IMR-90 (cell line): ENCODE measurements around the gene DIAPH1. TPM values are rescaled to one million over a fixed set of nuclear protein-coding genes. Genes with fewer than 3 reads are reported as not detected.

ENCODE experiments used
- ATAC-seq: fragments of 200-7000 bp; cut with Tn5 transposase; 2 replicates; pipeline ENCODE4 v1.9.1; 2020; ENCODE audit warnings: low read depth, mild to moderate bottlenecking, moderate library complexity
- BruUV-seq: library from RNA; stranded (reverse); fragments of 400-500 nt; replicated peaks from 2 replicates; lab custom pipeline; 2021; lab: Mats Ljungman, UMichigan
- CTCF ChIA-PET: fragments of 300-600 bp; formaldehyde crosslinking; extraction: SDS; loops from one replicate; lab custom pipeline; 2021; ENCODE audit warnings: antibody characterized with exemption; lab: Yijun Ruan, JAX
- POLR2A ChIA-PET: fragments of 300-600 bp; sonication (Branson Sonifier 250); formaldehyde crosslinking; loops from one replicate; lab custom pipeline; 2022; ENCODE audit warnings: antibody characterized with exemption; ENCODE audit not compliant: unreplicated experiment; lab: Charles Lee
- DNase-seq: peaks from one replicate; pipeline ENCODE4 v3.0.0; 2013
- H2AFZ ChIP-seq: replicated peaks from 2 replicates; pipeline ENCODE3; 2013; ENCODE audit warnings: low read length, mild to moderate bottlenecking; ENCODE audit not compliant: poor library complexity
- H2AK5ac ChIP-seq: 2 replicates; pipeline ENCODE4 v1.6.1; 2013; ENCODE audit warnings: low read depth, low read length, inconsistent platforms
- H2AK9ac ChIP-seq: replicated peaks from 2 replicates; pipeline ENCODE3; 2013; ENCODE audit warnings: mild to moderate bottlenecking, low read depth, low read length, moderate library complexity; ENCODE audit not compliant: poor library complexity
- H2BK120ac ChIP-seq: 2 replicates; pipeline ENCODE4 v1.6.1; 2013; ENCODE audit warnings: low read depth, low read length, inconsistent platforms
- H2BK15ac ChIP-seq: 3 replicates; pipeline ENCODE4 v1.6.1; 2013; ENCODE audit warnings: low read depth, low read length, inconsistent platforms
- H2BK20ac ChIP-seq: 2 replicates; pipeline ENCODE4 v1.6.1; 2013; ENCODE audit warnings: low read depth, mild to moderate bottlenecking, inconsistent platforms, low read length, moderate library complexity
- H2BK5ac ChIP-seq: 2 replicates; pipeline ENCODE4 v1.6.1; 2013; ENCODE audit warnings: mild to moderate bottlenecking, low read depth, low read length, inconsistent platforms; ENCODE audit not compliant: poor library complexity, severe bottlenecking
- H3K14ac ChIP-seq: replicated peaks from 2 replicates; pipeline ENCODE4 v1.6.1; 2013; ENCODE audit warnings: low read depth, low read length, inconsistent platforms
- H3K18ac ChIP-seq: 2 replicates; pipeline ENCODE4 v1.6.1; 2013; ENCODE audit warnings: low read depth, low read length, control low read depth
- H3K23ac ChIP-seq: 2 replicates; pipeline ENCODE4 v1.6.1; 2013; ENCODE audit warnings: low read depth, low read length, inconsistent platforms
- H3K27ac ChIP-seq: 2 replicates; pipeline ENCODE4 v1.5.1; 2013; ENCODE audit warnings: mild to moderate bottlenecking, control low read depth, low read length; ENCODE audit not compliant: insufficient read depth
- H3K27me3 ChIP-seq: 2 replicates; pipeline ENCODE4 v1.6.1; 2013; ENCODE audit warnings: low read length; ENCODE audit not compliant: control insufficient read depth, insufficient read depth
- H3K36me3 ChIP-seq: 2 replicates; pipeline ENCODE4 v1.6.1; 2013; ENCODE audit warnings: low read length, mixed read lengths; ENCODE audit not compliant: control insufficient read depth, insufficient read depth
- H3K4ac ChIP-seq: 2 replicates; pipeline ENCODE4 v1.6.1; 2013; ENCODE audit warnings: low read depth, low read length, inconsistent platforms
- H3K4me1 ChIP-seq: 2 replicates; pipeline ENCODE4 v1.6.1; 2013; ENCODE audit warnings: low read length, mixed read lengths; ENCODE audit not compliant: control insufficient read depth, insufficient read depth
- H3K4me2 ChIP-seq: 2 replicates; pipeline ENCODE4 v1.6.1; 2013; ENCODE audit warnings: low read depth, mild to moderate bottlenecking, control low read depth, low read length, moderate library complexity
- H3K4me3 ChIP-seq: 2 replicates; pipeline ENCODE4 v1.5.1; 2013; ENCODE audit warnings: low read depth, mild to moderate bottlenecking, control low read depth, low read length, moderate library complexity; ENCODE audit not compliant: insufficient read depth
- H3K56ac ChIP-seq: 2 replicates; pipeline ENCODE4 v1.6.1; 2013; ENCODE audit warnings: low read length, inconsistent platforms; ENCODE audit not compliant: insufficient read depth; ENCODE audit errors: extremely low read depth
- H3K79me1 ChIP-seq, 2 experiments: 2 replicates each; pipeline ENCODE4 v1.6.1; 2013; ENCODE audit warnings: low read length in 2 of 2, inconsistent platforms in 1 of 2, low read depth in 1 of 2
- H3K9ac ChIP-seq: 2 replicates; pipeline ENCODE4 v1.6.1; 2013; ENCODE audit warnings: low read depth, low read length, control low read depth
- H3K9me1 ChIP-seq: 2 replicates; pipeline ENCODE4 v1.6.1; 2013; ENCODE audit warnings: low read length, inconsistent platforms; ENCODE audit not compliant: insufficient read depth
- H3K9me3 ChIP-seq: 2 replicates; pipeline ENCODE4 v1.6.1; 2013; ENCODE audit warnings: low read length; ENCODE audit not compliant: control insufficient read depth, insufficient read depth
- H4K20me1 ChIP-seq: 2 replicates; pipeline ENCODE4 v1.6.1; 2013; ENCODE audit warnings: low read length, inconsistent platforms; ENCODE audit not compliant: insufficient read depth
- H4K5ac ChIP-seq: 2 replicates; pipeline ENCODE4 v1.6.1; 2013; ENCODE audit warnings: mild to moderate bottlenecking, low read depth, low read length, control low read depth
- H4K8ac ChIP-seq, 2 experiments: 2 replicates each; pipeline ENCODE4 v1.6.1; 2013; ENCODE audit warnings: low read depth in 2 of 2, low read length in 2 of 2, control low read depth in 1 of 2, inconsistent platforms in 1 of 2
- H4K91ac ChIP-seq: 2 replicates; pipeline ENCODE4 v1.6.1; 2013; ENCODE audit warnings: low read depth, low read length, inconsistent platforms; ENCODE audit not compliant: insufficient read depth
- BHLHE40 ChIP-seq: fragments of 150-350 bp; IDR thresholded peaks from 2 replicates; pipeline ENCODE4 v1.6.1; 2016; ENCODE audit warnings: mild to moderate bottlenecking, low read depth, low read length
- CHD1 ChIP-seq: IDR thresholded peaks from 2 replicates; pipeline ENCODE4 v1.6.1; 2012; ENCODE audit warnings: low read depth, low read length, improper control_type of control experiment
- FOS ChIP-seq: fragments of 150-350 bp; IDR thresholded peaks from 2 replicates; pipeline ENCODE4 v1.6.1; 2016; ENCODE audit warnings: low read depth, low read length
- MAFK ChIP-seq: IDR thresholded peaks from 2 replicates; pipeline ENCODE4 v1.6.1; 2012; ENCODE audit warnings: low read depth, low read length, improper control_type of control experiment
- NFE2L2 ChIP-seq: fragments of 150-350 bp; IDR thresholded peaks from 2 replicates; pipeline ENCODE4 v1.6.1; 2016; ENCODE audit warnings: low read depth, mild to moderate bottlenecking, low read length
- POLR2A ChIP-seq: IDR thresholded peaks from 2 replicates; pipeline ENCODE4 v1.6.1; 2012; ENCODE audit warnings: mild to moderate bottlenecking, low read depth, low read length
- RCOR1 ChIP-seq: IDR thresholded peaks from 2 replicates; pipeline ENCODE4 v1.6.1; 2012; ENCODE audit warnings: mild to moderate bottlenecking, low read length, improper control_type of control experiment; ENCODE audit not compliant: insufficient replicate concordance
- RFX5 ChIP-seq: IDR thresholded peaks from 2 replicates; pipeline ENCODE4 v1.8.0; 2012; ENCODE audit warnings: low read depth, mild to moderate bottlenecking, low read length, moderate library complexity
- SMC3 ChIP-seq: fragments of 150-350 bp; IDR thresholded peaks from 2 replicates; pipeline ENCODE4 v1.6.1; 2016; ENCODE audit warnings: low read depth, mild to moderate bottlenecking, antibody characterized with exemption, low read length, moderate library complexity
- WGBS, 2 experiments: methylation state at CpG; one replicate each; pipeline versions ENCODE4 v1.1.5 to v1.1.7; 2013; ENCODE audit warnings: missing lambda C conversion rate in 2 of 2; ENCODE audit not compliant: insufficient read length in 1 of 2; ENCODE audit errors: extremely low coverage in 2 of 2; 5-methylcytosine and 5-hydroxymethylcytosine counted together
- dilution Hi-C: fragments of 300-500 bp; cut with HindIII; formaldehyde crosslinking; loops from one replicate; pipeline ENCODE4 v1.14.3; 2018; ENCODE audit warnings: low sequenced_read_pairs; ENCODE audit not compliant: unreplicated experiment
- in situ Hi-C: fragments of 300-500 bp; cut with MboI; formaldehyde crosslinking; loops from 3 replicates; pipeline ENCODE4 v1.14.3; 2019; ENCODE audit warnings: low sequenced_read_pairs, inconsistent platforms, mixed read lengths
- intact Hi-C: fragments of 100-400 bp; cut with micrococcal nuclease; formaldehyde crosslinking; loops from 2 replicates; pipeline ENCODE4 v1.10.0; 2022
- polyA plus RNA-seq, 3 experiments: library from polyadenylated mRNA; depleted of rRNA; stranded (reverse); fragments of >200 nt; gene quantifications; 2 replicates each; pipeline ENCODE4 v1.2.3, GENCODE V29; 2012; ENCODE audit warnings: low replicate concordance in 1 of 3
- total RNA-seq: library from RNA; depleted of rRNA; stranded (reverse); fragments of >200 nt; gene quantifications from 2 replicates; pipeline ENCODE4 v1.2.3, GENCODE V29; 2012
- TF ChIP-seq, protein P1 (sequence below): fragments of 150-350 bp; IDR thresholded peaks from 2 replicates; pipeline ENCODE4 v1.6.1; 2017; ENCODE audit warnings: mild to moderate bottlenecking, antibody characterized with exemption, low read length, low read depth
- TF ChIP-seq, protein P2 (sequence below): conservative IDR thresholded peaks from 2 replicates; pipeline ENCODE4 v1.5.1; 2012; ENCODE audit warnings: mild to moderate bottlenecking, low read depth, low read length, improper control_type of control experiment

DIAPH1 gene
- total and polyA plus RNA-seq, 2 of the 4 experiments (the other 2 are of a cell fraction): 12.0 to 37.4 TPM

DNA sequence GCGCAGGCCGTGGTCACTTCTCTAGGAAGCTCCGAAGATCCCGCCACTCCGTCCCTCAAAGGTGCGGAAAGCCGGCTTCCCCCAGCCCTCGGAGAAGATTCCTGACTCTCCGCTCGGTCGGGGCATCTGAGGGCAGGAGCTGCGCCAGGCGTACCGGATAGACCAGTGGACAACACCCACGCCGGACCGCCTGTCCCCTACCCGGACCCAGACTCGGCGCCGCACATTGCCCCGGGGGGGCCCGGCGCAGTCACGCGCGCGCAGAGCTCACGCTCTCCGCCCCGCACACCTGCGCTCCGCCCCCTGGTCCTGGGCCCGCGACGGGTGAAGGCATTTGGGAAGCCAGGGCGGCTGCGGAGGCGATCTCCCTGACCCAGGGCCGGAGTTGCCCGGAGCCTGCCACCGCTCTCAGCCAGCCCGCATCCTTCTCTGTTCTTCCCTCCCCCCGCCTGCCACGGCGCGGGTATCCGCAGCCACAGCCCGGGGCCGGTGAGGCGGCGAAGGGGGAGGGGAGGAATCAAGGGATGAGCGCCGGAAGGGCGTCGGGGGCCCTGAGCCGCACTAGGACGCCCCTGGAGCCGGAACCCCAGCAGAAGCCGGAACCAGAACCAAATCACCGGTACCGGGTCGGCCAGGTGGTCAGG, 18.4 kb upstream of the DIAPH1 start:
- no TSS peak for BruUV-seq
- Histone ChIP-seq H2AK9ac (peak overlapping the region; percentile 22), H3K4me3 (peak overlapping the region; percentile 97), H3K4me2 (peak overlapping the region; percentile 70), H3K23ac (peak overlapping the region; percentile 35), H4K20me1 (peaks cover 27% of the 10 kb centered on the region), H3K27ac (peak overlapping the region; percentile 0; the same call in 1 of the 2 replicates), H3K27me3 (no peaks in the 10 kb centered on the region), H3K56ac (no peak overlapping the region), H4K8ac (peak overlapping the region in 1 of 2 experiments; percentile 16; a peak in 1 of 4 replicates), H3K18ac (no peak overlapping the region), H3K4me1 (peaks cover 12% of the 10 kb centered on the region), H3K9ac (peak overlapping the region; percentile 38; the same call in 1 of the 2 replicates), H3K9me1 (peaks cover 31% of the 10 kb centered on the region), H2BK20ac (no peak overlapping the region), H3K36me3 (peaks cover 12% of the 10 kb centered on the region), H3K4ac (no peak overlapping the region), H3K14ac (no peak overlapping the region), H3K9me3 (no peaks in the 10 kb centered on the region), H2AFZ (peak overlapping the region; percentile 97), H2AK5ac (no peak overlapping the region), H2BK5ac (no peak overlapping the region), H4K5ac (no peak overlapping the region), H2BK15ac (no peak overlapping the region), H3K79me1 (peaks cover 26 to 49% of the 10 kb centered on the region in 2 experiments), H2BK120ac (no peak overlapping the region), H4K91ac (no peak overlapping the region; the same call in 1 of the 2 replicates)
- intact Hi-C loops (loop anchor here (2.0 kb wide), 1 partner anchor 44 kb away; no protein-coding TSS in a partner anchor), dilution Hi-C loops (no loop called here), in situ Hi-C loops (no loop called here)
- 1% methylated on average over 26 of the region's 63 CpGs; no CpG with 5 or more reads in 1 of the 2 experiments for WGBS, 2 experiments
- peak; percentile 25 for ATAC-seq
- DNase-seq: no peak
- ChIA-PET POLR2A (no interaction called here), CTCF (interaction anchor here (0.7 to 2.8 kb wide), 5 partner anchors 18 to 332 kb away, joined by 3 to 17 read pairs (median 5); partner anchors contain the start of genes DIAPH1 and RNF14)
- TF ChIP-seq POLR2A (no peak), CHD1 (no peak), MAFK (no peak), RCOR1 (no peak), FOS (no peak), RFX5 (no peak), BHLHE40 (no peak), NFE2L2 (no peak), SMC3 (no peak)
- TF ChIP-seq, protein P1, sequence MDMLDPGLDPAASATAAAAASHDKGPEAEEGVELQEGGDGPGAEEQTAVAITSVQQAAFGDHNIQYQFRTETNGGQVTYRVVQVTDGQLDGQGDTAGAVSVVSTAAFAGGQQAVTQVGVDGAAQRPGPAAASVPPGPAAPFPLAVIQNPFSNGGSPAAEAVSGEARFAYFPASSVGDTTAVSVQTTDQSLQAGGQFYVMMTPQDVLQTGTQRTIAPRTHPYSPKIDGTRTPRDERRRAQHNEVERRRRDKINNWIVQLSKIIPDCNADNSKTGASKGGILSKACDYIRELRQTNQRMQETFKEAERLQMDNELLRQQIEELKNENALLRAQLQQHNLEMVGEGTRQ: no peak
- TF ChIP-seq, protein P2, sequence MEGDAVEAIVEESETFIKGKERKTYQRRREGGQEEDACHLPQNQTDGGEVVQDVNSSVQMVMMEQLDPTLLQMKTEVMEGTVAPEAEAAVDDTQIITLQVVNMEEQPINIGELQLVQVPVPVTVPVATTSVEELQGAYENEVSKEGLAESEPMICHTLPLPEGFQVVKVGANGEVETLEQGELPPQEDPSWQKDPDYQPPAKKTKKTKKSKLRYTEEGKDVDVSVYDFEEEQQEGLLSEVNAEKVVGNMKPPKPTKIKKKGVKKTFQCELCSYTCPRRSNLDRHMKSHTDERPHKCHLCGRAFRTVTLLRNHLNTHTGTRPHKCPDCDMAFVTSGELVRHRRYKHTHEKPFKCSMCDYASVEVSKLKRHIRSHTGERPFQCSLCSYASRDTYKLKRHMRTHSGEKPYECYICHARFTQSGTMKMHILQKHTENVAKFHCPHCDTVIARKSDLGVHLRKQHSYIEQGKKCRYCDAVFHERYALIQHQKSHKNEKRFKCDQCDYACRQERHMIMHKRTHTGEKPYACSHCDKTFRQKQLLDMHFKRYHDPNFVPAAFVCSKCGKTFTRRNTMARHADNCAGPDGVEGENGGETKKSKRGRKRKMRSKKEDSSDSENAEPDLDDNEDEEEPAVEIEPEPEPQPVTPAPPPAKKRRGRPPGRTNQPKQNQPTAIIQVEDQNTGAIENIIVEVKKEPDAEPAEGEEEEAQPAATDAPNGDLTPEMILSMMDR: no peak
